NT2/D1 (cell line): Measurements from ENCODE around the gene ZFR.

Experiments used
- SUZ12 ChIP-seq: IDR thresholded peaks from 2 replicates; pipeline ENCODE4 v1.6.1; 2011; ENCODE audit not compliant: insufficient read length, insufficient read depth; ENCODE audit errors: extremely low read depth
- YY1 ChIP-seq: IDR thresholded peaks from 2 replicates; pipeline ENCODE4 v1.6.1; 2011; ENCODE audit not compliant: insufficient read length, insufficient read depth
- ZNF274 ChIP-seq: IDR thresholded peaks from 2 replicates; pipeline ENCODE4 v1.6.1; 2011; ENCODE audit warnings: mild to moderate bottlenecking, low read depth, low read length

DNA sequence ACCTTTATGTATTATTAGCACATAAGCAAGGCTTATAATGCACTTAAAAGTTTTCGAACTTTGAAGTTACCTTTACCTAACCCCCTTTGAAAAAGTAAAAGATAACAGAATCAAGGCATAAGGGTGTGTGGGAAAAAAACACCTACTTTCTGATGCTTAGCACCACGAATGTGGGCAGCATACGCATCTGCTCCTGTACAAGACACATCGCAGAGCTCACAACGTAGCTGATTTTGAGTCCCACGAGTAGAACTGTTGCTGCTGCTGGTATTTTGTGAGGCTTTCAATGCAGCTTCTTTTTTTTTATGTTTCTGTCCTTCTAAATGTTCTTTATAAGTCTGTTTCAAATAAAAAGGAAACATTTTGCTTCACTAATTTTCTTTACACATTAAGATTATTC, 40.8 kb downstream of the ZFR start:
- no peak for TF ChIP-seq SUZ12
- no peak for TF ChIP-seq YY1
- TF ChIP-seq ZNF274: no peak
